ENCODE results near the gene XBP1. TPM values are rescaled to one million over a fixed set of nuclear protein-coding genes. Genes with fewer than 3 reads are reported as not detected.
"Not testable (repeated sequence)": the region's sequence is repeated elsewhere in the genome, so short reads cannot be mapped to it uniquely, and the experiment has no call there.

The XBP1 gene
- total RNA-seq, 1 donor from 2014 or later: 127 TPM

- Mint-ChIP-seq H3K27me3 (no peaks in the 10 kb centered on the region), H3K9me3 (no peaks in the 10 kb centered on the region), H3K4me3 (no peak overlapping the region), H3K27ac (no peak overlapping the region), H3K36me3 (peaks cover 12% of the 10 kb centered on the region), H3K4me1 (ENCODE audit: unreplicated experiment) (peaks cover 11% of the 10 kb centered on the region)
- DNase-seq (ENCODE audit: extremely low spot score, unreplicated experiment): no peak
- no peak for TF ChIP-seq CTCF (conservative IDR thresholded peaks at IDR 0.05)
Observed at GRCh38 chr22:28830441-28830840, 30.1 kb upstream of the XBP1 start.

- Mint-ChIP-seq H3K4me3 (no peak overlapping the region), H3K4me1 (ENCODE audit: unreplicated experiment) (peaks cover 11% of the 10 kb centered on the region), H3K27me3 (no peaks in the 10 kb centered on the region), H3K36me3 (peaks cover 8% of the 10 kb centered on the region), H3K9me3 (no peaks in the 10 kb centered on the region), H3K27ac (peak overlapping the region; percentile 63)
- peak; percentile 99 for TF ChIP-seq CTCF (conservative IDR thresholded peaks at IDR 0.05)
- peak; percentile 74 for DNase-seq (ENCODE audit: extremely low spot score, unreplicated experiment)
Observed at GRCh38 chr22:28829358-28830181, 29.2 kb upstream of the XBP1 start.

GRCh38 chr22:28826921-28827320 is 26.6 kb upstream of the XBP1 start:
- no peak overlapping the region for H3K4me3 Mint-ChIP-seq
- no peak overlapping the region for H3K27ac Mint-ChIP-seq
- no peaks in the 10 kb centered on the region for H3K27me3 Mint-ChIP-seq
- no peaks in the 10 kb centered on the region for H3K9me3 Mint-ChIP-seq
- peaks cover 5% of the 10 kb centered on the region for H3K36me3 Mint-ChIP-seq
- no peak for DNase-seq (ENCODE audit: extremely low spot score, unreplicated experiment)
- H3K4me1 Mint-ChIP-seq (ENCODE audit: unreplicated experiment): peaks cover 20% of the 10 kb centered on the region
- TF ChIP-seq CTCF (conservative IDR thresholded peaks at IDR 0.05): no peak

GRCh38 chr22:28826430-28826829 is 26.1 kb upstream of the XBP1 start:
- H3K36me3 Mint-ChIP-seq; DNase-seq (ENCODE audit: extremely low spot score, unreplicated experiment); H3K27me3 Mint-ChIP-seq; H3K27ac Mint-ChIP-seq; H3K9me3 Mint-ChIP-seq; H3K4me3 Mint-ChIP-seq: not testable (repeated sequence)
- peaks cover 17% of the 10 kb centered on the region for H3K4me1 Mint-ChIP-seq (ENCODE audit: unreplicated experiment)

- DNase-seq (ENCODE audit: extremely low spot score, unreplicated experiment); H3K27ac Mint-ChIP-seq; H3K9me3 Mint-ChIP-seq; H3K4me3 Mint-ChIP-seq; H3K27me3 Mint-ChIP-seq; H3K36me3 Mint-ChIP-seq: not testable (repeated sequence)
- H3K4me1 Mint-ChIP-seq (ENCODE audit: unreplicated experiment): peaks cover 13% of the 10 kb centered on the region
Observed at GRCh38 chr22:28824455-28824854, 24.1 kb upstream of the XBP1 start.

GRCh38 chr22:28822930-28823551 is 22.7 kb upstream of the XBP1 start:
- no peaks in the 10 kb centered on the region for H3K27me3 Mint-ChIP-seq
- no peaks in the 10 kb centered on the region for H3K9me3 Mint-ChIP-seq
- TF ChIP-seq CTCF (conservative IDR thresholded peaks at IDR 0.05): no peak
- H3K27ac Mint-ChIP-seq: peak overlapping the region; percentile 81
- H3K36me3 Mint-ChIP-seq: peaks cover 4% of the 10 kb centered on the region
- peaks cover 19% of the 10 kb centered on the region for H3K4me1 Mint-ChIP-seq (ENCODE audit: unreplicated experiment)
- H3K4me3 Mint-ChIP-seq: peak overlapping the region; percentile 29
- no peak for DNase-seq (ENCODE audit: extremely low spot score, unreplicated experiment)

Data from type B pancreatic cell (in vitro differentiated cells).